HFFc6 (cell line): ENCODE measurements around the gene DLX4. TPM values are rescaled to one million over a fixed set of nuclear protein-coding genes. Genes with fewer than 3 reads are reported as not detected.

ENCODE experiments used
- DNase-seq: peaks from one replicate; pipeline ENCODE4 v3.0.0-alpha.2; 2018
- H3K27ac Mint-ChIP-seq: 2 replicates; pipeline ENCODE4 v1.8.0; 2020; ENCODE audit warnings: mild to moderate bottlenecking, mixed read lengths
- H3K27me3 Mint-ChIP-seq: 2 replicates; pipeline ENCODE4 v1.8.0; 2021; ENCODE audit warnings: mild to moderate bottlenecking, moderate library complexity, mixed read lengths; ENCODE audit not compliant: insufficient read depth
- H3K36me3 Mint-ChIP-seq: 2 replicates; pipeline ENCODE4 v1.8.0; 2021; ENCODE audit warnings: low read depth, mixed read lengths
- H3K4me1 Mint-ChIP-seq: 2 replicates; pipeline ENCODE4 v1.8.0; 2020; ENCODE audit warnings: low read depth, mixed read lengths
- H3K4me3 Mint-ChIP-seq: 2 replicates; pipeline ENCODE4 v1.8.0; 2020; ENCODE audit warnings: mild to moderate bottlenecking, moderate library complexity, mixed read lengths
- H3K9me3 Mint-ChIP-seq: 2 replicates; pipeline ENCODE4 v1.8.0; 2020; ENCODE audit warnings: mild to moderate bottlenecking, mixed read lengths
- CTCF ChIP-seq: fragments of 200-600 bp; sonication (generic); IDR thresholded peaks from 2 replicates; pipeline ENCODE4 v1.5.0; 2021; ENCODE audit warnings: antibody characterized with exemption, mild to moderate bottlenecking
- total RNA-seq, 6 experiments: library from RNA; stranded (reverse); fragmentation: NEBNext Ultra II Directional; extraction: Animal tissue kit (Norgen Biotek cat#: 25700); gene quantifications; 2 replicates in 1 of 6; 3 replicates in 5 of 6; pipeline ENCODE4 v1.2.3, GENCODE V29; 2021

Gene DLX4
- total RNA-seq, 6 experiments from 2014 or later = not detected

GRCh38 chr17:49965524-49965909, 3.5 kb upstream of the DLX4 start:
- peaks cover 4% of the 10 kb centered on the region; the same call in 1 of the 2 replicates for H3K36me3 Mint-ChIP-seq
- DNase-seq = no peak
- no peak for TF ChIP-seq CTCF
- no peak overlapping the region for H3K27ac Mint-ChIP-seq
- peaks cover 70% of the 10 kb centered on the region for H3K27me3 Mint-ChIP-seq
- H3K4me1 Mint-ChIP-seq = no peaks in the 10 kb centered on the region
- no peaks in the 10 kb centered on the region for H3K9me3 Mint-ChIP-seq
- H3K4me3 Mint-ChIP-seq = no peak overlapping the region

GRCh38 chr17:49966767-49967166, 2.2 kb upstream of the DLX4 start:
- no peak overlapping the region for H3K27ac Mint-ChIP-seq
- H3K4me1 Mint-ChIP-seq = no peaks in the 10 kb centered on the region
- no peak for DNase-seq
- peaks cover 79% of the 10 kb centered on the region for H3K27me3 Mint-ChIP-seq
- TF ChIP-seq CTCF = no peak
- H3K4me3 Mint-ChIP-seq = no peak overlapping the region
- peaks cover 4% of the 10 kb centered on the region; the same call in 1 of the 2 replicates for H3K36me3 Mint-ChIP-seq
- no peaks in the 10 kb centered on the region for H3K9me3 Mint-ChIP-seq

GRCh38 chr17:49967205-49967604, 1.8 kb upstream of the DLX4 start:
- peaks cover 79% of the 10 kb centered on the region for H3K27me3 Mint-ChIP-seq
- no peaks in the 10 kb centered on the region for H3K9me3 Mint-ChIP-seq
- no peak for DNase-seq
- H3K36me3 Mint-ChIP-seq = peaks cover 4% of the 10 kb centered on the region; the same call in 1 of the 2 replicates
- H3K4me1 Mint-ChIP-seq = no peaks in the 10 kb centered on the region
- TF ChIP-seq CTCF = no peak
- H3K27ac Mint-ChIP-seq = no peak overlapping the region
- H3K4me3 Mint-ChIP-seq = no peak overlapping the region

GRCh38 chr17:49967621-49968404, 1.2 kb upstream of the DLX4 start:
- TF ChIP-seq CTCF = no peak
- H3K9me3 Mint-ChIP-seq = no peaks in the 10 kb centered on the region
- peaks cover 79% of the 10 kb centered on the region for H3K27me3 Mint-ChIP-seq
- peaks cover 4% of the 10 kb centered on the region; the same call in 1 of the 2 replicates for H3K36me3 Mint-ChIP-seq
- no peaks in the 10 kb centered on the region for H3K4me1 Mint-ChIP-seq
- H3K27ac Mint-ChIP-seq = peak overlapping the region; percentile 16; the same call in 1 of the 2 replicates
- no peak for DNase-seq
- H3K4me3 Mint-ChIP-seq = peak overlapping the region; percentile 66

GRCh38 chr17:49968405-49969133, 421 bp upstream of the DLX4 start:
- no peak for TF ChIP-seq CTCF
- Mint-ChIP-seq H3K27me3 (peaks cover 80% of the 10 kb centered on the region), H3K36me3 (peaks cover 4% of the 10 kb centered on the region; the same call in 1 of the 2 replicates), H3K4me1 (no peaks in the 10 kb centered on the region), H3K27ac (peak overlapping the region; percentile 16), H3K4me3 (peak overlapping the region; percentile 76), H3K9me3 (no peaks in the 10 kb centered on the region)
- peak; percentile 47 for DNase-seq
